Fibroblast of villous mesenchyme (primary cell): Measurements from ENCODE around the gene ACVR1. TPM values are rescaled to one million over a fixed set of nuclear protein-coding genes. Genes with fewer than 3 reads are reported as not detected.

Source experiments
- DNase-seq: peaks from one replicate; pipeline ENCODE4 v3.0.0-alpha.2; 2010; ENCODE audit warnings: low read depth
- H3K4me3 ChIP-seq: 2 replicates; pipeline ENCODE4 v1.5.1; 2011; ENCODE audit warnings: low read depth, mild to moderate bottlenecking, low read length
- total RNA-seq: library from RNA; depleted of rRNA; stranded (reverse); fragments of >200 nt; gene quantifications from 2 replicates; pipeline ENCODE4 v1.2.3, GENCODE V29; 2012
- TF ChIP-seq, protein P1 (sequence below): IDR thresholded peaks from 2 replicates; pipeline ENCODE4 v1.5.1; 2012; ENCODE audit warnings: low read depth, mild to moderate bottlenecking, low read length; ENCODE audit not compliant: insufficient read depth

The ACVR1 gene
- total RNA-seq, 1 donor: 44.9 TPM

GRCh38 chr2:157835425-157835824 lies 40.7 kb downstream of the ACVR1 start:
- TF ChIP-seq, protein P1, sequence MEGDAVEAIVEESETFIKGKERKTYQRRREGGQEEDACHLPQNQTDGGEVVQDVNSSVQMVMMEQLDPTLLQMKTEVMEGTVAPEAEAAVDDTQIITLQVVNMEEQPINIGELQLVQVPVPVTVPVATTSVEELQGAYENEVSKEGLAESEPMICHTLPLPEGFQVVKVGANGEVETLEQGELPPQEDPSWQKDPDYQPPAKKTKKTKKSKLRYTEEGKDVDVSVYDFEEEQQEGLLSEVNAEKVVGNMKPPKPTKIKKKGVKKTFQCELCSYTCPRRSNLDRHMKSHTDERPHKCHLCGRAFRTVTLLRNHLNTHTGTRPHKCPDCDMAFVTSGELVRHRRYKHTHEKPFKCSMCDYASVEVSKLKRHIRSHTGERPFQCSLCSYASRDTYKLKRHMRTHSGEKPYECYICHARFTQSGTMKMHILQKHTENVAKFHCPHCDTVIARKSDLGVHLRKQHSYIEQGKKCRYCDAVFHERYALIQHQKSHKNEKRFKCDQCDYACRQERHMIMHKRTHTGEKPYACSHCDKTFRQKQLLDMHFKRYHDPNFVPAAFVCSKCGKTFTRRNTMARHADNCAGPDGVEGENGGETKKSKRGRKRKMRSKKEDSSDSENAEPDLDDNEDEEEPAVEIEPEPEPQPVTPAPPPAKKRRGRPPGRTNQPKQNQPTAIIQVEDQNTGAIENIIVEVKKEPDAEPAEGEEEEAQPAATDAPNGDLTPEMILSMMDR: no peak
- no peak for DNase-seq
- no peak overlapping the region for H3K4me3 ChIP-seq

DNA sequence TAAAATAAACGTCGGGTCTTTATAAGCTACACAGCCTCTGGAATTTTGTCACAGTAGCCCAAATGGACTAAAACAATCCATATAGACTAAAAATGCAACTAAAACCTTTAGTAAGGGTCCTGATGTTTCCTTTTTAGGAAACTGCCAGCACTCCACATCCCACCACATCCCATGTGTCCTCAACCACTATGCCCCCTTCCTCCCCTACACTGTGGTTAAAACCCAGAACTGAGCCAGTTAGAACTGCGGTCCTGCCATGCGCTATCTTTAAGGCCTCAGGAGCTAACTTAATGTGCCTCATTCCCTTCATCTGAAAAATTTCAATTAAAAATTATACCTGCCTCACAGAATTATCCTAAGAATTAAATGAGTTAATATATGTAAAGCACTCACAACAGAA lies 41.1 kb downstream of the ACVR1 start:
- DNase-seq: no peak
- H3K4me3 ChIP-seq: no peak overlapping the region
- TF ChIP-seq, protein P1: no peak

DNA sequence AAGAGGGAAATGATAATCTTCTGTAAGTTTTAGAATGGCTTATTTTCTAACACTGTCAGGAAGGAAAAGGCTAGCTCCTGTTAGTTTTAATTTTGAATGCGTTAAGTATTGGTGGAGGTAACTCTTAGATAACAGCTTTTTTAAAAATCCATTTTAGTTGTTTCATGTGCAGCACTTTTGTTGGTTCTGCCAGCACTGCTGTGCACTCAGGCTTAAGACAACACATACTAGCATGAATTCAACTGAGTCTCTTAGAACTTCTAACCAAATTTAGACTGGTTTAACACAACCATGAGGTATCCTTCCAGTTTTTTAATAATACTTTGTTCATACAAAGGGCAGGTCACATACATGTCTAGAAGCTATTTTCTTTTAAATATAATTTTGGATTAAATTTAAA lies 42.4 kb downstream of the ACVR1 start:
- TF ChIP-seq, protein P1: no peak
- H3K4me3 ChIP-seq: no peak overlapping the region

DNA sequence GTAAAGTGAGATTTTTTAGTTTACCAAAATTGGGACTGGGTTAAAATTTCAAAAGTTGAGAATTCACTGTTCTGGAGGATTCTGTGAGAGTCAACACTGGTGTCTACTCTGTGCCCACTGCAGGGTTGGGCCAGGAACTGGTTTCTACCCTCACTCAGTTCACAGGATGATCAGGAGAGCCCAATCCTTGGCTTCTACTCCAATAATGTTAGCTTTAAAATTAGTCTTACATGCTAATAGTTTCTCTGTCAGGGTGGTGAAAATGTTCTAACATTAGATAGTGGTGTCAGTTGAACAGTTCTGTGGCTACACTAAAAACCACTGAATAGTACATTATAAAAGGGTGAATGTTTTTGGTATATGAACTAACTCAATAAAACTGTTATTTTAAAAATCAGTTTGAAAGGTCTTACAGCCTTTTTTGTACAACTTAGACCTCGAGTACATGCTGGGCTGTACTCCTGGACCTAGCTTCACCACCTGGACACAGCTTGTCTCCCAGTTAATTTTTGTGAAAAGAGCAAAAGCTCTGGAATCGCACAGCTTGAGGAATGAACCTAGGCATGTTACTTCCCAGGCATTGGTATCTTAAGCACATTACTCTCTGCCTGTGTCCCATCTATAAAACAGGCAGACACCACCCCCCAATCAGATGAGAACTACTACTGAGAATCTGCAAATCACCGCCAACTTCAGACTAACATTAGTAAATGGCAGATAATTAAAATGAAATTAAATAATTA lies 44.4 kb downstream of the ACVR1 start:
- DNase-seq: peak; percentile 31
- H3K4me3 ChIP-seq: no peak overlapping the region
- TF ChIP-seq, protein P1: no peak

More for the DNA sequence above, 42.4 kb downstream of the ACVR1 start:
- DNase-seq: no peak

DNA sequence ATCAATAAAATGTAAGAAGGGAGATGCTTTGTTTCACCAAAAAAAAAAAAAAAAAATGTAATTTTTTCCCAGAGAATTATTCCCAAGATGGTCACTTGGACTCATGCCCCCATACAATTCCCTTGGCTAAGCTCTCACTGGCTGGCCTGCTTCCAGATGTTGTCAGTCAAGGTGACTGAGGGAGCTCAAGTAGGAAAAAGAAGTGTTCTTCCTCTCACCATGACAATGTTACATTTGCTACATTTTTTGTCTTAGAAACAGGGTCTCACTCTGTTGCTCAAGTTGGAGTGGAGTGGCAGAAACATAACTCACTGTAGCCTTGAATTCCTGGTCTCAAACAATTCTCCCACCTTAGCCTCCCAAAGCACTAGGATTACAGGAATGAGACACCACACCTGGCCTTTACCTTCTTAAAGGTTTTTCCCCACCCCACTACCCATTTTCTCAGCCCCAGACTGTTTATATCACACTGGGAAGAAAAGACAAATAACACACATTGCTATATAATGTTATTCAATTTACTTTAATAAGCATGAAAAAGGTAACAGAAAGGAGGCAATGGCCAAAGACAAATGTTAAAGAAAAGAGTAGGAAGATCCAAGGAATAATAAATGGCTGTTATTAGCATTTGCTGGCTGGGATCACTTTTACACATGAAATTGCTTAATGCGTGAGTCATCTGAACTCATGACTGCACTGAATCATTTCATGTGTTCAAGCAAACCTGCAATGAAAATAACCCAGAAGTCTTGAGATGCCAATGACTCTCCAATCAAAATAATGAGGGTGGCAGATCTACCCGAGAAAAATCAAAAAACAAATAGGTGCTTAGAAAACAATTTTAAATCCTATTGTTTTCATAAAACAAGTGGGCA lies 45.2 kb downstream of the ACVR1 start:
- TF ChIP-seq, protein P1: no peak
- peak; percentile 96 for DNase-seq
- H3K4me3 ChIP-seq: no peak overlapping the region

GRCh38 chr2:157830266-157830665 lies 45.9 kb downstream of the ACVR1 start:
- DNase-seq: no peak
- H3K4me3 ChIP-seq: no peak overlapping the region
- TF ChIP-seq, protein P1: no peak
